GM19025 (cell line): Measurements from ENCODE around the gene POMT2.

Source experiments
- ATAC-seq: cut with Tn5 transposase; IDR thresholded peaks from one replicate; pipeline ENCODE4 v1.9.1; 2021; ENCODE audit warnings: mild to moderate bottlenecking, low read depth, moderate library complexity; ENCODE audit not compliant: unreplicated experiment

The POMT2 gene

DNA sequence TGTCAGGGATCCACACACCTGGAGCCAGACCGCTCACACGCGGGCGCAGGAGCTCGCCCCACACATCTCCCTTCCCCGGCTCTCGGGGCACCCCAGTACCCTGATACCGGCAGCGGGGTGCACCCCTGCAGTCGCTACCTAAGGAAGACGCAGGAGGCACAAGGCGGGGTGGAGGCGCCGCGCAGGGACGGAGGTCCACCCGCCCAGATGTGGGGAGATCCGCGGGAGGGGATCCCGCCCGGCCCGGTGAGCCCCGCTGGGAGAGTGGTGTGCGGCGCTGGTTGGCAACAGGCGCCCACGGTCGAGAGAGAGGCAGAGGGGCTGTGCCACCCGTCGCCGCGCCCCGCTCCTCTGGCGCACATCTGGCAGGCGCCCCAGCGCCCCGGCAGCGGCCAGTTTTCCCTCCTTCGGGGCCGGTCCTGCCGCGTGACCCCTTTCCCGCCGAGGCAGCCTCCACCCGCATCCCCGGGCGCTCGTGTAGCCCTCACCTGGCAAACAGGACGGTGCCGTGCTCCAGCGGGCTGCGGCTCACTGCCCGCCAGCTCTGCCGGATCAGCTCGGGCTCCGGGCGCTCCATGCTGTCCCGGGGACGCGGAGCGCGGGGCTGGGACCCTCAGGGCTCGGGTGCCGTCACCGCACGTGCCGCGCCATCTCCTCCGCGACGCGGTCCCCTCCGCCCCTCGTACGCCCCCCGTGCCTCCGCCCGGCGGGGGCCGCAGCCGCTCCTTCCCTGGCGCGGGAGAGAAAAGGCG lies 50.1 kb downstream of the POMT2 start:
- ATAC-seq: no peak

DNA sequence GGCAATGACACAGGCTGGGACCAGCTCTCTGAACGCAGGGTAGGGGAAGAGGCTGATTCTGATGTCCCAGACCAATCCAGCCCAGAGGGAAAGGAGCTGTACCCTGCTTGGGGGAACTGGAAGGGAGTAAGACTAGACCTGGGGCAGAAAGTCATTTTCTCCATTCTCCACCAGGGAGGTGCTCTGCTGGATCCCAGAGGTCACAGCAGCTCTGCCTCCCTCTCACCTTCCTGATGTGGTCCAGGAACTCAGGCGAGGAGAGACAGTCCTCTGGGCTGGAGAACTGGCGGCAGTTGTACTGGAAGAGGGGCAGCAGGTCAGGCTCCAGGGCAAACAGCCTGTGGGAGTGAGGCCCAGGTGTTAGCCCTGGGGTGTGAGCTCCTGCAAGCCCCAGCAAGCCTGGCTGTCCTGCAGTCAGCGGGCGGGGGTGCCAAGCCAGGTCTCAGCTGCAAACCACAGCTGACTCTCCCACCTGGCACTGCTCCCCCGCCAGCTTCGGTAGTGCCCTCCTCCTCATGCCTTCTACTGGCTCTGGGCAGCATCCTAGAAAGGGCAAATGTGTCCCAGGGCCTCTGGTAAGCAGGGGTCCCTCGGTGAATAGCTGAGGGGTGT lies 51.6 kb downstream of the POMT2 start:
- no peak for ATAC-seq

DNA sequence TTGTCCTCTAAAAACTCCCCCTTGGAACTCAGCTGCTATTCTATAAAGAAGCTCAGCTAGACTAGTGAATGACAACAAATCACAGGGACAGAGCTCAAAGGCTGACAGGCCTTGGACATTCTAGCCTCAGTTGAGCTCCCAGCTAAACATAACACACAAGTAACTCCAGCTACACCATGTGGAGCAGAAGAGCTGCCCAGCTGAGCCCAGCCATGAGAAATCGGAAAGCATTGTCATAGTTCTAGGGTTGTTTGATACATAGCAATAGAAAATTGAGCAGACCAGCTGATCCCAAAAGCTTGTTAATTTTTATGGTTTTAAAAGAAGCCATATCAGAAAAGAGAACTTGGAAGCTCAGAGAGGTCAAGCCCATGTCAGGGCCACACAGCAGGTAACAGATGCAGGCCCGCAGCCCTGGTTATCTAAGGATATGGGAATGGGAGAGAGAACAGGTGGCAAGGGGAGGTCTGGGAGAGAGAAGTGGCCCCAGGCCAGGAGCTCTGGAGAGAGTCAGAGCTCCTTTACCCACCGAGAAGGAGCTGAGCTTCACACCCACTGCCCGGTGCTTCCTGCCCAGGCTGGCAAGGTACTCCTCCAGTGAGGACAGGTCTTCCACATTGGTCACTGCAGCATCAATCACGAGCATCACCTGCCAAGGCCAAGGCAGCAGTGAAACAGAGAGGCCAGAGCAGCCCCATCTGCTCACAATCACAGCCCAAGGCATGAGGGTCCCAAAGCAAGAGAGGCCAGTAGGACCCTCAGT lies 52.6 kb downstream of the POMT2 start:
- no peak for ATAC-seq

DNA sequence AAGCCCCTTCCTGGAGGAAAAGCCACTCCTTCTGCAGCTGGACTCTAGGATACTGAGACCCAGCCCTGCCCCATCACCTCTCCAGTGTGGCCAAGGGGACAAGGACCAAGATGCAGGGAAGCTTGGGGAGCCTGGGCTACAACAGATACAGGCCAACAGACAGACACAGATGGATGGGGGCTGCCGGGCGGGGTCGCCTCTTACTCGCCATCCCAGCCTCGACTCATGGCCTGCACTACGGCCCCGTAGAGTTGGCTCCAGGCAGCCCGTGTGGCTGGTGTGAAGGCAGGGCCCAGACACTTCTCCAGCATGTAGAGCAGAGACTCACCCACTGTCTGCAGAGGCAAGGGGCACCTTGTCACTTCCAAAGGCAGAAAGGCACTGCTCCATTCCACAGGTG lies 54.3 kb downstream of the POMT2 start:
- ATAC-seq: no peak

DNA sequence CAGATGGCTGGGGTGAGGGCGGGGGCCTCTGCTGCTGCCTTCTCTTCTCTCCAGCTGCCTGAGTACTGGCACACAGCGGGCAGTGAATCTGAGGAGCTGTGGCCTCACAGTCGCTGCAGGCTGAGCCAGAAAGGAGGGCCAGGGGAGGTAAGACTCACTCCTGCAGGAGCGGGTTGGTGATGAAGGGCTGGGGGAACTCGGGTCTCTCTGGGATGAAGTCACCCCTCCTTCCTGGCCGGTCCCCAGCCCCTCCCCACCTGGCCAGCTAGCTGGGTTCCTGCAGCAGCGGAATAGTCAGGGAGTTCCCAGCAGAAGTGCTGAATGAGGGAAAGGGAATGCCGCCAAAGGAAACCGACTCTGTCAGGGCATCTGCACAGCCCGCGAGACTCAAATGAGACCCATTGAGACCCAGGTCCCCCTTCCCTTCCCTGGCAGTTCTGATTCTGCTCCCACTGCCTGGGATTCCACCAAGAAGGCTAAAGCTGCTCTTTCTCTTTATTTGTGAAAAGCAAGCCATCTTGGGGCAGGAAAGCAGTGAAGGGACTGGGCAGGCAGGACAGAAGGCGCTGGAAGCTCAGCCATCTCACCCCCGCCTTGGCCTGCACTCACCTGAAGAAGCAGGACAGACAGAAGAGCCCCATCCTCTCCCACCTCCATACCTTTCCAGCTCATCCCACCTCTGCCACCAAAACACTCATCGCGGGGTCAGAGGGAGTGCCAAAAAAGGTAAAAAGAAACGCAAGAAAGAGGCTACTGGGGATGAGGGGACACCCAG lies 54.9 kb downstream of the POMT2 start:
- no peak for ATAC-seq

DNA sequence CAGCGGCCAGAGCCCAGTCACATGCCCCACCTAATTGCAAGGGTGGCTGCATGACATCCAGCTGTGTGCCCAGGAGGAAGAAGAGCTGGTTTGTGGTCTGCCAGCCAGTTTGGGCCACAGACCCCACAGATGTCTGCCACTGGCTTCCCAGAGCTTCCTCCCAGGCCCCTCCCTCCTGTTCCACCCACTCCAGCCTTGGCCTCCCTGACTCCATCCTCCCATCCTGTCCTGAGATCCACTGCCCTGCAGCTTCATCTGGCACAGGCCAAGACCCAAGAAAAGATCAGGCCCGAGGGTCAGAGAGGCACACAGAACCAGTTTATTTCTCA lies 55.5 kb downstream of the POMT2 start:
- ATAC-seq: no peak

DNA sequence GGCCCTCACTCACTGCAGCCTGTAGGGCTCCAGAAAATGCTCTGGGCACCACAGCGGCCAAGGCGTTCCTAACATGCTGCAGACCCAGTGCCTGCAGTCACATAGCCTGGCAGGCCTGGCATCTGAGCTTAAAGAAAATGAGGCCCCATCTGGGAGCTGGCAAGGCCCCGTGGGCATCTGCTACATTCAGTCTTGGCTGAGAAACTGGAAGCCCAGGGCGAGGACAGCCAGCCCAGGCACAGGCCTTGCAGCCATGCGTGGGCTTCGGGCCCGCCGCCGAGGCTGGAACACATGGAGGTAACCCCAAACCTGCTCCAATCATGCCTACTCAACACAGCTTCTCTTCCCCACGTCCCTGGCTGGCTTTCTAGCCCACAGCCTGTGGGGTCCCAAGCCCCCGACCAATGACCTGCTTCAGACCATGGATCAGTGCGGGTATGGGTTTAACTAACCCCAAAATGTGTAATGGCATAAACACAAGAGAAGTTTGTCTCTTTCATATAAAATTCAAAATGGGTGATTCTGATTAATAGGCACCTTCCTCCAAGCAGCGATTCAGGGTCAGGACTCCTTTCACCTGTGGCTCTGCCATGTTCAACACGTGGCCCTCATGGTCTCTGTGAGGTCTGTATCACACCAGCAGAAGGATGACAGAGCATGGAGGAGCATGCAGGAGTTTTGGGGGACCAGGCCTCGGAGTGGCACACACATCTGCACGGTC lies 56.1 kb downstream of the POMT2 start:
- no peak for ATAC-seq

DNA sequence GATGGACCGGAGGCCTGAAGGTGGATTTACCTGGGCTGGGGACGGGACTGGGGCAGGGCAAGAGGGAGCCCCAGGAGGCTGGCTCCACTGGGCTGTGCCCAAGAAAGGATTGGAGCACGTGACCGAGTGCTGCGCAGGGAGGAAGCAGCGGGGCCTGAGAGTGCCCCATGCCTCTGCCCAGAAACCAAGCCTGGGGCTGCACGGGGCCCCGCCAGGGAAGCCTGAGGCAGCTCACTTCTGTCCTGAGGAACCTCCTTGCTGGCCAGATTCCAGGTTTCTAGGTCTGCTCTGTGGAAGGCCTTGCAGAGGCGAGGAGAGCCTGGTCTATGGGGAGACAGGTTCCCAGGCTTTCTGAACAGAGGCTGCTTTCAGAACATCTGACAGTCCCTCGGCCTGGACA lies 60.1 kb downstream of the POMT2 start:
- ATAC-seq: no peak

DNA sequence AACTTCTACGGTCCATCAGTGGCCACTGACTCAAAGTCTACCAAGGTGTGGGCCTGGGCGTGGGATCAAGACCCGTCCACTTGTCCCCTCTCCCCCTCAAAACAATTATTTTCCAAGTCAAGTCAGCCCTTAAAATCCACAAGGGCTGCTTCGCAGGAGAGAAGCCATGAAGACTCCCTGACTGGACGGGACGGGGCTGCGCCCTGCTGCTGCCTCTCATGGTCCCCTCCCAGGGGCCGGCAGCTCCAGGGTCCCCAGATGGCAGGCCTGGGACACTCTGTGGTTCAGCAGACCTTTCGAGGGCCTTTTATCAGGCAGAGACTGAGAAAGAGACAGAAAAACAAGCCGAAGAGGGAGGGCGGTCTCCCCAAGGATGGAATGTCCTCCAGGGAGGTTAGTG lies 60.5 kb downstream of the POMT2 start:
- no peak for ATAC-seq

DNA sequence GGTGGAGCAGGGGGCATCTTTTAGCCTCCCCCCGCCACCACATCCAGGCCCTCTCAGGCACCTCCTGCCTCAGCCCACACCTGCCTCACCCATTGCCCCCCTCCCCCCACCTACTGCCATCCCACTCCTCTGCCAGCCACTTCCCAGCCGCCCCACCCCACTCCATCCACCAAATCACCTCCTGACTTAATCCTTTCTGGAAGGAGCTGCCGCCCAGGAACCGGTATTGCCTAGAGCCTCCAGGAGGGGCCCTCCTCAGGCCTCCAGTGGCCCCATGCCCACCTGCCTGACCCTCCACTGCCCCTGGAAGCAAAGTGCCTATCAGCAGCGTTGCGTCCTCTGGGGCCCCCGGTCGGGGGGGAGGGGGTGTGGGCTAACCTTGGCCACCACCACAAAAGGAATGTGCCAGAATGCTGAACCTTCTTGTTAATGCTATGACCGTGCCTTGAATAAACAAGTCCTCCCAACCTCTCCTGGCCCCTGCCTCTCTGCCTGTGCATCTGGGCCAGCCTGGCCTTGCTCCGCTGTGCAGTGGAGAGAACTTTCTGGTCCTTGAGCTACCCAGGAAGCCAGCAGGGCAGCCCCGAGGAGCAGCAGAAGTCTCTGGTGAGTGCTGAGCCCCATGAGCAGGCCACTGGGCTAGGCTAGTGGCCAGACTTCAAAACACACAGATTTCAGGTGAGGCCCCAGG lies 61.5 kb downstream of the POMT2 start:
- no peak for ATAC-seq

DNA sequence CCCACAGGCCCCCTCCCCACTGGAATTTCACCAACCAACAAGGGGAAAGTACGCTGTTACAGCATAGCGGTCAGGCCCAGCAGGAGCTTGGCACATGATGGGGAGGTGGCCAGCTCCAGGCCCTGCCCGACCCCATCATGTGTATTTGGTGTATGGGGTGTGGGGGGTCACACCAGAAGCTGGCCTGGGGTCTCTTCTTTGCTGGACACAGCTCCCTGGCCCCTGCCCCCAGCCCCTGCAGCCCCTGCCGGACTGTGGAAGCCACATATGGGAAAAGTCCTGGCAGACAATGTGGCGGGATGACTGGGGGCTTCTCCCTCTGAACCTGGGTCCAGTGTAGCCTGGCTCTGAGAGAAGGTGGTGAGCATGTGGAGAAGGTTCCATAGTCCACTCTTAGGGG lies 62.1 kb downstream of the POMT2 start:
- ATAC-seq: no peak

DNA sequence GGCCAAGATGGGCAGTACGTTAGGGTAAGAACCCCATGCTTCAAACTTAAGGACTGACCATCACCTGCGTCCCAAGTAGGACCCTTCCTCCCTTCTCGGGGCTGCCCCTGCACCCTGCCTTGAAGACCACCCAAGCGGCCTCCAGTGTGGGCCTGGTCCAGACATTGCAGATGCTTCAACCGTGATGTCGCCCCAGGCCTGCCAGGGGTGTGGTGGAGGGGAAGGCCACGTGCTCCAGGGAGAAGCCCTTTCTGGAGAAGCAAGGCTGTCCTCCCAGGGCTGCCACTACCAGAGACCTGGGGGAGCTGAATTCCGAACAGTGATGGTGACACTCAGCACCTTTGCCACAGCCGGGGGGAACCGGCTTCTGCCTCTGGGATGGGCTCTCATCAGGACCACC lies 63.0 kb downstream of the POMT2 start:
- no peak for ATAC-seq

DNA sequence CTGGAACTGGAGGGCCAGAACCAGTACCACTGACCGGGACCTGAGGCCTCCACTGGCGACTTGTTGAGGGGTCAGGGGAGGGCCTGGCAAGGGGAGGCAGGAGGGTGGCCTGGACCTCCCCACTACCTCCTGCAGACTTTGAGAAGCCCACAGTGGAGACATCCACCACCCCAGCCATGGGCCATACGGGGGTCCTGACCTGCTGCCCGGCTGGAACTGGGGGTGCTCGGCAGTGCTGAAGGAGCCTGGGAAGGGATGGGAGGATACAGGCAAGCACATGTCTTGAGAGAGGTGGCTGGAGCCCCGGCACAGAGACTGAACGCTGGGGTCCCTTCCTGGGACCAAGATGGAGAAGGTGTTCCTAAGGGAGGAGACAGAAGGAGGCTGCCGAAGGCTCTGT lies 64.0 kb downstream of the POMT2 start:
- no peak for ATAC-seq

DNA sequence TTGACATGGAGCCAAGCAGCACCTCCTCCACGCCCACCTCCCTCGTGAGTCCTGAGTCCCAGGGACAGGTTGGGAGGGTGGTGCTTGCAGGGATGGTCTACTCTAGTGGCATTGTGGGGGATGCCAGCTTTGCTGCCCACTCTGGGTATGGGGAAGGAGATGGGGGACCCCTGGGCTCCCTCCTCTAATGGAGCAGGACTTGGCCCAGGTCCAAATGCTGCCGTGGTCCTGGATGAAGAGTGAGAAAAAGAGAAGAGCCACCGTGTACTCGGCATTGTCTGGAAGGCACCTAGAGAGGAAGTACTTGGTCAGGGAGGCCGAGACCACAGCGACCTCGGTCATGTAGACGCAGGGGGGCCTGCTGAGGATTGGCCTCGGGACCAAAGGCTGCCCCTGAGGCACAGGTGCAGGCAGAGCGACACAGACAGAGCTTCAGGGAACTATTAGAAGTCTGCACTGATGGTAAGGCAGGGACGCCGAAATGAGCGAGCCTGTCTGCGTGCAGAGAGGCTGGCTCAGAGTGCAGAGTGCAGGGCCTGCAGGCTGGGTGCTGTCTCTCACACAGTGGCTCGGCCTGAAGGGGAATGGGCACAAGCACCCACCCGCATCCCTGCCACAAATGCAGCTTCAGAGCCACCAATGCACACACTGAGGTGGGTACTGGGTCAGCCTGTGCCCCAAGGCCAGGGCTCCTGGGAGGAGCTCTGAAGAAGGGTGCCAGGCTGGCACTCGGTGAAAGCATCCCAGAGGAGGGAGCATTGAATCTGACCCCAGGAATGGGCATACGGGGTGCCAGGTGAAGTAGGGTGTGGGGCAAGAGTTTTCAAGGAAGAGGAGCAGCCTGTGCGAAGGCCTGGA lies 67.1 kb downstream of the POMT2 start:
- no peak for ATAC-seq

DNA sequence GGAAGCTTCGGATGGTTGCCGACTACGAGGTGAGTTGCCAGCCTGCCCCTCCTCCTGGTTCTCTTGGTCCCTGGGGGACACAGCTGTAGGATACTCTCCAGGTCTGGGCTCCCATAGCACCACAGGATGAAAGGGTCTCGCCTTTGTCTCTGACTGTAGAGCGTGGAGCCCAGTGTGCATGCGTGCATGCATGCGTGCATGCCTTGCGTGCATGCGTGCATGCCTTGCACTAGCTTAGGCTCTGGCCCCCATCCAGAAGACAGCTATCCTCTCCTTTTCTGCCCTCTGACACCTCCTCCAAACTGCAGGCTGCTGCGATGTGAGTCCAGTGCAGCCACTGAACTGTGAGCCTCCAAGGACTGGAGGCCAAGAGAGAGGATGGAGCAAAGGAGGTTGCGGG lies 68.8 kb downstream of the POMT2 start:
- ATAC-seq: no peak

DNA sequence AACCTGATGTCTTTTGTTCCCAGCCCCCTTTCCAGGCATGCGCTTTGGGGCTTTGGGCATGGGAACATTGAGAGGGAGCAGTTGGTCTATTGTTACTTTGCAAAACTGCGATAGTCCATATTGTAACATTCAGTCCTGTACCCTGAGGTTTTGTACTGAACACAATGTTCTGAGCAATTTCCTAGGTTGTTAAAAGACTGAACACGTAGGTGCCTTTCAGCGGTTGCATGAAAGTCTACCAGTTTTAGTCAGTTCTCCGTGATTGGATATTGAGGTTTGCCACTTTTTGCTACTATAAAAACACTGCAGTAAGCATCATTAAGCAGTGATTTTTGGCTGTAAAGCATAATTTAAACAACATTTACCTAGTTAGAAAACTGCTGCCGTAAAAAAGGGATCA lies 69.8 kb downstream of the POMT2 start:
- no peak for ATAC-seq

DNA sequence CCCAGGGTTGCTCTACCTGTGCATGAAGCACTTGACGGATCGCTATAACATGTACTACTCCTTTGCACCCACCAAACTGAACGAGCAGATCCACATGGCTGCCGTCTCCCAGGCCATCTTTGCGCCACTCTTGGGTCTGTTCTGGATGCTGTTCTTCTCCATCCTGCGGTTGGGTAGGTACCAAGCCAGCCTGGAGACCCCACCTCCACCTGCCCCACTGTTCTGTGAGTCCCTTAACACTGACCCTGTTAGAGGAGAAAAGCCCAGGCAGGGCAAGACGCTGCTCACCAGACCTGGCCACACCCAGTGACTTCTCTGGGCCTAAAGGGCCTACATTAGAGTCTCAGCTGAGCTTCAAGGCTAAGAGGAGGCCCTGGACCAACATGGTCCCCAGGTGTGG lies 71.4 kb downstream of the POMT2 start:
- no peak for ATAC-seq

DNA sequence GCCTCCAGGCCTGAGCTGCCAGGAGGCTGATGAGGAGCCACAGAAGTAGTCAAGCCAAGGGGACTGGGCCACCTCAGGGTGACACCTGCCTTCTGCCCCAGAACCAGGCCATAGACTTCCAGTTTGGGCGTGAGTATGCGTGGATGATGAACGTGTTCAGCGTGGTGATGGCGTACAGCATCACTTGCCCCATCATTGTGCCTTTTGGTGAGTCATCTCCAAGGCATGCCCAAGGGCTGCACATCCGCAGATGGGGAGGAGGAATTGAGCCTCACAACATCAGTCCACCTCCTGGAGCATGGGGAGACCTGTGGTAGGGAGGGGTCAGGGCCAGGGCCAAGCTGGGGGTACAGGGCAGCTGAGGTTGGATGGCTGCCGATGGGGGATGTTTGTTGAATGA lies 72.0 kb downstream of the POMT2 start:
- no peak for ATAC-seq

DNA sequence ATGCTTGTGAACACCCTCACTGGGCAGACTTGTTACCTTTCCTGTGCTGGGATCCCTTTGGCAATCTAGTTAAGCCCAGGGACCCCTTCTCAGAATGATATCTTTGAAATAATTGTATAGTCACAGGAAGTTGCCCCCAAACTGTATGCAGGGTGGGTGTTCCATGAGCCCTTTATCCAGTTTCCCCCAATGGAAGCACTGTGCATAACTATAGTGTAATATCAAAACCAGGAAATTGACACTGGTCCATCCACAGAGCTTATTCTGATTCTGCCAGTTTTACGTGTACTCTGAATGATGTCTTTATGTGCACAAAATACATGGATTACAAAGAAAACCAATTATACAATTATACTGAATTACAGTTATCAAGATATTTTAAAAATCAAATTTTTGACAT lies 73.9 kb downstream of the POMT2 start:
- ATAC-seq: no peak
